Stimulated activated CD4-positive, alpha-beta T cell treated with anti-CD3 and anti-CD28 coated beads, Interleukin-12 subunit alpha, Interleukin-12 subunit beta, amount 100 ng/mL, for 48 hours (primary cell): ENCODE results near the gene SEZ6L.
A peak's percentile ranks its signal among the peaks of the same experiment; 100 is the strongest.

Source experiments
- DNase-seq, 3 donors: peaks; one replicate each; pipeline ENCODE4 v3.0.0-alpha.2; 2020; ENCODE audit warnings: low read depth in 2 of 3, low spot score in 1 of 3

The SEZ6L gene

GRCh38 chr22:26169315-26170111 lies at the start of gene SEZ6L:
TSS of gene SEZ6L (plus strand) at chr22:26169462. CDS start at chr22:26169670, 208 bp downstream.
- DNase-seq = no peak

- DNase-seq = no peak
Observed at GRCh38 chr22:26122920-26123468, 46.3 kb upstream of the SEZ6L start.

DNA sequence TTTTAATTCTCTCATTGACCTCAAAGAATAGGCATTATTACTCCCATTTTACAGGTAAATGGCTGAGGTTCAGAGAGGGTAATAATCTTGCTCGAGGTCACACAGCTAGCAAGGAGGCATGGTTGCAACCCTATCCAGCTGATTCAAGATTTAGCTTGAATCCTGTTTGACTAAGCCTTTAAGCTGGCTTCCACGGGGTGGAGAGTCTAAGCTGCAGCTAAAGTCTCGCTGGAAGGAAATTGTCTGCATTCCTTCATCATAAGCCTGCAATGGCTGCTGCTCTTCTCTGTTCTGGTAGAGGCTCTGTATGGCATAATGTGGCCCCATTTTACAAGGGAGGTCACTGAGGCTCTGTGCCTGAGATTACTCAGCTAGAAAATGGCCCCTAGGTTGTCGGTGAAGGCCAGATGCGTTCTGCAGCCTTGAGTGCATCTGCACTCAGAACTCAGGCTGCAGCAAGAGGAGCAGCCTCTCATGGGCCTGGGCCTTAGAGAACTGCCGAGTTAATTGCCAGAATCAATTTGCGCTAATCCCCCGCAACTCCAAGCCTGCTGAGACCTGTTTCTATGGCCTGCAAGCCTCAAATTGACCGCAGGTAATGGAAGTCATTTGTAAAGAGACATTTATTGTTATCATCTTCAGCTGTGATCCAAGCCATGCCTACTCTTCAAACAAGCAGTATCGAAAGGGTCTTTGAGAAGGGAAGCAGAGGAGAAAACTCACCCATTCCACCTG lies 44.1 kb upstream of the SEZ6L start:
- DNase-seq = no peak

DNA sequence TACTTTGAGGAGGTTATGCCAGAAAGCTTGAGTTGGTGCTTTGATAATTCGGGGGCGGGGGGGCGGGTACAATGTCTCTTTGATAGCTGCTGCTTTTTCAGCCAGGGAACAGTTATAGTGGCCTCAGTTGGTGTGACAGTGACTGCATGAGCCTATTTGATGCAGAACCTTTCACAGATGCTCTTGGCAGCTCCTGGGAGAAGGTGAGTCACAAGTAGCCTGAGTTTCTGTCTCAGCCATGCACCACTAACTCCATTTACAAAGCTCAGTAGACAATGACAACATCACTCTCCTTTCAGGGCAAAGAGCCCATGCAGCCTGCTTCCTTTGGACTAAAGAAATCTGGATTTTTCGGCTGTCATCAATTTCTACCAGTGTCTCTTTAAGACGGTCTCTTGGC lies 42.1 kb upstream of the SEZ6L start:
- DNase-seq = no peak

DNA sequence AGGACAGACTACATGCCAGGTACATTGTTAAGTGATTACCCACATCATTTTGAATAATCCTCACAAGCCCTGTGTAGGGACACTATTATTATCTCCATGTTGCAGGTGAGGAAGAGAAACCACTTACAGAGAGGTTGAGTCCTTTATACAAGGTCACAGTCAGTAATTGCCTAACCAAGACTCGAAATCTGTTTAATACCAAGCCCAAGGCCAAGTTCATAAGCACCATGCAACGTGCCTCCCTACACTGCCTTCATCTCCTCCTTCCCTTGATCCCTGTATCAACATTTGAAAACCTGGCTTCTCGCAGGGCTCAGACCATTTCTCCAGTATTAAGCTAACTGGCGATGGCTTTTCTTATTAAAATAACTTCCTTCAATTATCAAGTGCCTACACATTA lies 41.7 kb upstream of the SEZ6L start:
- DNase-seq = no peak

- DNase-seq = no peak
Observed at GRCh38 chr22:26131589-26132154, 37.6 kb upstream of the SEZ6L start.

DNA sequence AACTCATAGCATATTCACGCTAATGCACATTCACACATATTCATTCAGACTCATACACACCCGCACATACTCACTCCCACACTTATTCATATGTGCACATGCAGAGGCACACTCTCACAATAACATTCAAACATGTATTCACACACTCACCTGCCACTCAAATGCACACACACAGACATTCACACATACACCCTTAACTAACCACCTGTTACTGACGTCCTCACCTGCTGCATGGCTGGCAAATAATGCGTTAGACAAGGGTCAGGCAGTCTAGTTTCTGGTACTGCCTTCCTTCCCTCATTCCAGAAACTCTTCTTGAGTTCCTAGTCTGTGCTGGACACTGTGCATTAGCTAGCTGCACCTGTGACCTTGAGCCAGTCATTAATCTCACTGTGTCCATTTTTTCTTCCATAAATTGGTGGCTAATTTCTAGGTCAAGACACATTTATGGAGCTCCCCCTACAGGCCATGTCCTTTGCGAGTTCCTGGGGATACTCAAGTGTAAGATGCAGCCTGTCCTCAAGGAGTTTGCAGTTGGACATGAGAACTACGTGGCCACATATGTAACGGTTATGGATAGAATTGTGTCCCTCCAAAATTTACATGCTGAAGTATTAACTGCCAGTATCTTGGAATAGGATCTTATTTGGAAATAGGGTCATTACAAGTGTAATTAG lies 34.5 kb upstream of the SEZ6L start:
- DNase-seq = no peak

GRCh38 chr22:26135806-26136205 lies 33.5 kb upstream of the SEZ6L start:
- no peak for DNase-seq

DNA sequence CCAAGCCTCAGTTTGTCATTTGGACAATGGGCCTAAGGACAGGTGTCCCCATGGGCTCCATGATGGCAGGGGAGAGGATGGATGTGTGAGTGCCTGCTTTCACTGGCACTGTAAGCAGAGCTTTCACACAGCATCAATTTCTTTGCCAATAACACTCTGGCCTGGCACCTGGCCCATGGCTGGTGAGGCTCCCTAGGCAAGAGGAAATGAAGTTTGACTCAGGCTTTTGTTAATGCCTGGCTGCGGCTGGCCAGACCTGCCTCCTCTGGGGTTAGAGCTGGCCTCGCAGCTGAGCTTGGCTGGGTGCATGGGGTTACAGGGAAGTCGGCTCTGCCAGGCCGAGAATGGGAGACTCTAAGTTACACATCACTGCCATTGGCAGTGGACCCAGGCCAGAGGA lies 30.0 kb upstream of the SEZ6L start:
- no peak for DNase-seq

DNA sequence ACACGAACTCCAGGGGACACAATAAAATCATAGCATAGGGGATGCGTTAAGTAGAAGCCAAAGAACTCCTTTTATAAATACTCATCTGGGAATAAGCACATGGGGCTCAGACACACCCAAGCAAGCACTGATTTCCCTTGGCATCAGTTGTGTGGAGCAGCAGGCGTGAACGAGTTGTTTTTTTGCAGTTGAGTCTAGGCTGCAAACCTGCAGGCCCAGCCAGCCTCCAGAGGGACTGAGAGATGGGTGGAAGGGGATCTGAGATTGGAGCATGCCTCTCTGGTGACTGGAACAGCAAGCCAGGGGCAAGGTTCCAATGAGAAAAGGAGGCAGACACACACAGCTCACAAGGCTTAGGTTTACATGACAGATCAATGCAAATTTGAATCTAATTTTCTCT lies 27.4 kb upstream of the SEZ6L start:
- DNase-seq = no peak

GRCh38 chr22:26143806-26144325 lies 25.4 kb upstream of the SEZ6L start:
- no peak for DNase-seq

GRCh38 chr22:26159886-26160285 lies 9.4 kb upstream of the SEZ6L start:
- DNase-seq = no peak

DNA sequence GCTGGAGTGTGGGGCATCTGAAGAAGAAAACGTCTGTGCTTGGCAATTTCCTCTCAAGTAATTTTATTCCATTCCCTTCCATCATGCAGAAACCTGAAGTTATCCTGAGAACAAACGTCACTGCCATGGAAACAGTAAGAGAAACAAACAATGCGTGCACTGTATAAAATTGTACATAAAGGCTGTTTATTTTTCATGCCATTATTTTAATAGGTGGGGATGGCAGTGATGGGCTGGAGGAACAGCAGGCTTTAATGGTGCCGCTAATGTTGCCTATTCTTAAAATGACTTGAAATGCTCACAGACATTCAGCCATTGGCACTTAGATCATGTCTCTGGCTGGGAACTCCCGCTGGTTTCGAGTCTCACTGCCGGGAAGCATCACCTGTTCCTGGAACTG lies 7.5 kb upstream of the SEZ6L start:
- no peak for DNase-seq

- DNase-seq = no peak
Observed at GRCh38 chr22:26162926-26163325, 6.3 kb upstream of the SEZ6L start.

DNA sequence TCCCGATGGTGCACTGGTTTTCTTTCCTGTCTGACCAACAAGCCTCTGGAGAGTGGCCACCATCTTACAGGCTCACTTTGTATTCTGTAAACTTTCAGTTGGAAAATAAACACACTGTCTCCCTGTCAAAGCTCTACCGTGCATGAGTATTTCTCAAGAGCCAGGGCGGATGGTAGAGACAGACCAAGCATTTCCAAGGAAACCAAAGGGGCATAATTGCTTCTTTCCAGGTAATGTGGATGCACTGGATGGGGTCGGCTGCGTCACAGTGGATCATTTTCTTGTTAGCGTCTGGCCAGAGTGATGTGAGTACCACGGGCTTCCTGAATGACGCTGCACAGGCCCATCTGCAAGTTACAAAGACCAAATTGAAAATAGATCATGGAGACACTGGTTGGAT lies 5.1 kb upstream of the SEZ6L start:
- no peak for DNase-seq

GRCh38 chr22:26168330-26168851 lies 871 bp upstream of the SEZ6L start:
- DNase-seq = no peak

- no peak for DNase-seq
Observed at GRCh38 chr22:26168939-26169314, 335 bp upstream of the SEZ6L start.

GRCh38 chr22:26170112-26170492 lies 840 bp downstream of the SEZ6L start:
- DNase-seq = no peak

DNA sequence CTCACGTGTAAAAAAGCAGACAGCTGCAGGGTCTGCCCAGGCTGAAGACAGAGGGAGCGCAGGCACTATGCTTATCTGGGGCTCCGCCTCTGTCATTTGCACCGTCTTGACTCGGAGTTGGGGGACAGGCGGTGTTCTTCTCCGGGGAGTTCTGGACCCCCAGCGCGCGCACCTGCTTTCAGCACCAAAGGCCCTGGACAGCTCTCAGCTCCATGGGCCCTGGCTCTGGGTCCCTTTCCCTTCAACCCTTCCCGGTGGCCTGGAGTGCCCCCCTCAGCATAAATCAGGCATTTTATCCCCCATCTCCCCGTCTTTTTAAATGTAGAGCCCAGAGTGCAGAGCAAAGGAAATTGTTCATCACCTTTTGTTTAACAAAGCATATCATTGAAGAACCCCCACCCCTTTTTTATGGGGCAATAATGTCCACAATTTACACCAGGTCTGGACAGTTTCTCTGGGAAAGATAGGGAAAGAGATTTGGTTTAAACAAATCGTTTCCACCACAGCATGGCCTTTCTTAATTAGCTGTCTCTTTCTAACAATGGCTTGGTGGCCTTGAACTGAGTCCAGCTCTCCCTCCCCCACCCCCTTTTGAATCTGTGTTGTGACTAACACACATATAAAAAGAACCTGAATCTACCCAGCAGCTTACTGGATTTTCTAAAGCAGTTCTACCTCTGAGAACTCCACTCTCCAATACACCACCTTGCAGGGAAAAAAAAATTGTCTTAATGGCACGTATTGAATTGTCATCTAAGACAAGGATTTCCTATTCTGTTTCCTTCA lies 1.7 kb downstream of the SEZ6L start:
- DNase-seq = no peak

DNA sequence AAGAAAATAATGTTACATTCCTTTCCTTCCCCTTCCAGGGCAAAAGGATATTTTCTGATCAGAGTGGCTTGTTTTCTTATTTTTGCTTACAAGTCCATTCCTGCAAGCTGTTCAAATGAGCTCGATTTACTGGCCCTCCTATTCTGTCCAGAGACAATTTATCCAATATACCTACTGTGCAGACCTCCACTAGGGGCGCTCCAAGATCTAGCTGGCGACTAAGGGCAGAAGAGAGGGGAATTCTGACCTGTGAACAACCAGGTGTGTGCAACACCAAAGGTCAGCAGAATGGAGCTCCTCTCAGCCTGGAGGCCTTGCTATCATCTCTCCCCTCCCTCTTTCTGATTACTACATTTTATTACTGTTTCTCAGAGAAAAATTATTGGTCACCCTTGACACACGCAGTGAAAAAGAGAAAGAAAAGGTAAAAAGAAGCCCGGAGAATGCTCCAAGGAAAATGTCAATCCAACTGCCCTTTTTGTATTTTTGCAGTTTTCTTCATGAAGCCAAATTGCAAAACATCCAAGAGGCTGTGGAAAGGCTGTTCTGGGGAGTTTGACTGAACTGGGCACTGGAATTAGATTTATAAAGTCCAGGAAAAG lies 3.2 kb downstream of the SEZ6L start:
- peak in 2 of 3 donors; percentile 20 to 30 for DNase-seq
